HS-27A (cell line): ENCODE data around the gene SLC35G2.
A peak's percentile ranks its signal among the peaks of the same experiment; 100 is the strongest.
"Not testable (repeated sequence)": the region's sequence is repeated elsewhere in the genome, so short reads cannot be mapped to it uniquely, and the experiment has no call there.

Experiments
- DNase-seq: peaks from one replicate; pipeline ENCODE4 v3.0.0-alpha.2; 2012; ENCODE audit warnings: low read depth, missing footprints

Gene SLC35G2

GRCh38 chr3:136818769-136819391 is at the start of gene SLC35G2:
Gene SLC35G2, plus strand, starts transcription at chr3:136819126. Its CDS starts 35,335 bp downstream, at chr3:136854461.
- no peak for DNase-seq

GRCh38 chr3:136772709-136773108 is 46.2 kb upstream of the SLC35G2 start:
- no peak for DNase-seq

GRCh38 chr3:136778865-136779264 is 40.1 kb upstream of the SLC35G2 start:
- peak; percentile 74 for DNase-seq

- DNase-seq: no peak
Observed at GRCh38 chr3:136780741-136781140, 38.2 kb upstream of the SLC35G2 start.

- peak; percentile 38 for DNase-seq
Observed at GRCh38 chr3:136783708-136784191, 35.2 kb upstream of the SLC35G2 start.

- DNase-seq: no peak
Observed at GRCh38 chr3:136787349-136787748, 31.6 kb upstream of the SLC35G2 start.

GRCh38 chr3:136788154-136788553 is 30.8 kb upstream of the SLC35G2 start:
- DNase-seq: no peak

GRCh38 chr3:136789976-136790375 is 28.9 kb upstream of the SLC35G2 start:
- no peak for DNase-seq

GRCh38 chr3:136790786-136791185 is 28.1 kb upstream of the SLC35G2 start:
- DNase-seq: no peak

GRCh38 chr3:136792556-136793330 is 26.2 kb upstream of the SLC35G2 start:
- DNase-seq: no peak

- not testable (repeated sequence) for DNase-seq
Observed at GRCh38 chr3:136801146-136801545, 17.8 kb upstream of the SLC35G2 start.

- no peak for DNase-seq
Observed at GRCh38 chr3:136802481-136802996, 16.4 kb upstream of the SLC35G2 start.

- no peak for DNase-seq
Observed at GRCh38 chr3:136804141-136804540, 14.8 kb upstream of the SLC35G2 start.

GRCh38 chr3:136804813-136805212 is 14.1 kb upstream of the SLC35G2 start:
- DNase-seq: no peak

GRCh38 chr3:136805795-136806194 is 13.1 kb upstream of the SLC35G2 start:
- DNase-seq: no peak

GRCh38 chr3:136811701-136812100 is 7.2 kb upstream of the SLC35G2 start:
- no peak for DNase-seq

- no peak for DNase-seq
Observed at GRCh38 chr3:136817448-136817847, 1.5 kb upstream of the SLC35G2 start.

GRCh38 chr3:136818191-136818768 is 646 bp upstream of the SLC35G2 start:
- peak; percentile 66 for DNase-seq

GRCh38 chr3:136819392-136819730 is 435 bp downstream of the SLC35G2 start:
- peak; percentile 68 for DNase-seq

- DNase-seq: no peak
Observed at GRCh38 chr3:136819731-136820679, 1.1 kb downstream of the SLC35G2 start.

- no peak for DNase-seq
Observed at GRCh38 chr3:136831461-136831860, 12.5 kb downstream of the SLC35G2 start.
